ENCODE results near the gene PPP1R36. TPM values are rescaled to one million over a fixed set of nuclear protein-coding genes. Genes with fewer than 3 reads are reported as not detected.

PPP1R36 gene
- total RNA-seq, 2 donors from 2014 or later = 4.4 to 5.6 TPM

DNA sequence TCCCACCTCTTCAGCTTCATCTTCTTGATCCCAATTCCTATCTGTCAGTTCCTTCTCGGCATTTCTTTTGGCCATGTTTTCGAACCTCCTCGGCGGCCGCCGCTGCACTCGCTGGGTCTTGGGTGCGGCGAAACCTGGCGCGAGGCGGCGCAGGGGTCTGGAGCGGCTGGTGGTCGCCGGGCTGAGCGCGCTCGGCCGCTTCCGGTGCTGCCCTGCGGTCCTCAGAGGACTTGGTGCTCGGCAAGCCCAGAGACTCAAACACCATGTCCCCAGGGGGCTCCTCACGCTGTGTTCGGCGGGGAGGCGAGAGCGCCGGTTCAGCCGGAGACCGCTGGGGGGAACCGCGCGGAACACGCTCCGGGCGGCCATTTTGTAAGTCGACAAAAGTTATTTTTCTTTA lies 51.8 kb downstream of the PPP1R36 start:
- no peak for DNase-seq

DNA sequence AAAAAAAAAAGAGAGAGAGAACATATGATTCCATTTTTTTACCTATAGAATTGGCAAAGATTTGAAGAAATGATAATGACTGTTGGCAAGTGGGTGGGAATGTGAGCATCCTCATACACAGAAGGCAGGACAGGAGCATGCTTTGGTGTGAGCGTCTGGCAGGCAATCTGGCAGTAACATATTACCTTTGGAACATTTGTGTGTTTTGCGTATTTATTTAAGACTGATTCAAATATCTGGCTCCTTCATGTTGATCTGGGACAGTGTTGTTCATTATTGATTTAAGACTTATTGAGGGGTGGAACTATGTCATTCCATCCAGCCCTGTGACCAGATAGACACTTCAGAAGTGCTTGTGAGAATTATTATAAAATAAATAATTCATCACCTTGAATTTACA lies 53.1 kb downstream of the PPP1R36 start:
- Histone ChIP-seq H3K4me1 (no peaks in the 10 kb centered on the region), H3K9me3 (no peaks in the 10 kb centered on the region), H3K36me3 (replicated peaks in 1 of 2; ENCODE audit: insufficient read depth in 1 of 2, low read depth in 2 of 2) (no peaks in the 10 kb centered on the region), H3K27me3 (no peaks in the 10 kb centered on the region), H3K4me3 (no peak overlapping the region), H3K27ac (no peak overlapping the region)
- ATAC-seq = no peak
- intact Hi-C loops (cut with DNase I) = no loop called here
- no peak for DNase-seq
- 37 to 39% methylated on average over 2 of the region's 2 CpGs for WGBS, 2 donors
- no peak for TF ChIP-seq POLR2A (IDR thresholded peaks at IDR 0.05)
- TF ChIP-seq, protein P1, sequence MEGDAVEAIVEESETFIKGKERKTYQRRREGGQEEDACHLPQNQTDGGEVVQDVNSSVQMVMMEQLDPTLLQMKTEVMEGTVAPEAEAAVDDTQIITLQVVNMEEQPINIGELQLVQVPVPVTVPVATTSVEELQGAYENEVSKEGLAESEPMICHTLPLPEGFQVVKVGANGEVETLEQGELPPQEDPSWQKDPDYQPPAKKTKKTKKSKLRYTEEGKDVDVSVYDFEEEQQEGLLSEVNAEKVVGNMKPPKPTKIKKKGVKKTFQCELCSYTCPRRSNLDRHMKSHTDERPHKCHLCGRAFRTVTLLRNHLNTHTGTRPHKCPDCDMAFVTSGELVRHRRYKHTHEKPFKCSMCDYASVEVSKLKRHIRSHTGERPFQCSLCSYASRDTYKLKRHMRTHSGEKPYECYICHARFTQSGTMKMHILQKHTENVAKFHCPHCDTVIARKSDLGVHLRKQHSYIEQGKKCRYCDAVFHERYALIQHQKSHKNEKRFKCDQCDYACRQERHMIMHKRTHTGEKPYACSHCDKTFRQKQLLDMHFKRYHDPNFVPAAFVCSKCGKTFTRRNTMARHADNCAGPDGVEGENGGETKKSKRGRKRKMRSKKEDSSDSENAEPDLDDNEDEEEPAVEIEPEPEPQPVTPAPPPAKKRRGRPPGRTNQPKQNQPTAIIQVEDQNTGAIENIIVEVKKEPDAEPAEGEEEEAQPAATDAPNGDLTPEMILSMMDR (IDR thresholded peaks at IDR 0.05) = no peak

More for the DNA sequence above, 51.8 kb downstream of the PPP1R36 start:
- Histone ChIP-seq H3K27ac (no peak overlapping the region), H3K9me3 (no peaks in the 10 kb centered on the region), H3K4me3 (no peak overlapping the region), H3K27me3 (no peaks in the 10 kb centered on the region), H3K36me3 (replicated peaks in 1 of 2; ENCODE audit: insufficient read depth in 1 of 2, low read depth in 2 of 2) (no peaks in the 10 kb centered on the region), H3K4me1 (no peaks in the 10 kb centered on the region)
- WGBS, 2 donors = 46 to 48% methylated on average over 31 to 38 of the region's 38 CpGs
- no peak for ATAC-seq
- intact Hi-C loops (cut with DNase I) = no loop called here
- TF ChIP-seq, protein P1 (IDR thresholded peaks at IDR 0.05) = no peak
- TF ChIP-seq POLR2A (IDR thresholded peaks at IDR 0.05) = no peak

DNA sequence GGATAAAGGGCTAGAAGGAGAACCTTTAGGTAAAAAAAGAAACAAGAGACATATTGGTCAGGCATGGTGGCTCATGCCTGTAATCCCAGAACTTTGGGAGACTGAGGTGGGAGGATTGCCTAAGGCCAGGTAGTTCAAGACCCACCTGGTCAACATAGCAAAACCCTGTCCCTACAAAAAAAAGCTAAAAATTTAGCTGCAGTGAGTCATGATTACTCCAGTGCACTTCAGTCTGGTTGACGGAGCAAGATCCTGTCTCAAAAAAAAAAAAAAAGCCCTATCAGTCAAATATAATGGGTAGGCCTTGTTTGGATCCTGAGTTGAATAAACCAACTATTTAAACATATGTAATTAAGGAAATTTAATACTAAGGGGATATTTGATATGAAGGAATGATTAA lies 54.2 kb downstream of the PPP1R36 start:
- TF ChIP-seq POLR2A (IDR thresholded peaks at IDR 0.05) = no peak
- TF ChIP-seq, protein P1 (IDR thresholded peaks at IDR 0.05) = no peak
- H3K27me3 ChIP-seq = no peaks in the 10 kb centered on the region
- ATAC-seq (no peak), DNase-seq (no peak)
- intact Hi-C loops (cut with DNase I) = no loop called here
- H3K4me3 ChIP-seq = no peak overlapping the region
- no peaks in the 10 kb centered on the region for H3K9me3 ChIP-seq
- H3K36me3 ChIP-seq (replicated peaks in 1 of 2; ENCODE audit: insufficient read depth in 1 of 2, low read depth in 2 of 2) = no peaks in the 10 kb centered on the region
- H3K27ac ChIP-seq = no peak overlapping the region
- 81 to 97% methylated on average over 1 of the region's 1 CpG for WGBS, 2 donors
- H3K4me1 ChIP-seq = no peaks in the 10 kb centered on the region

GRCh38 chr14:64604881-64605280 lies 55.1 kb downstream of the PPP1R36 start:
- Histone ChIP-seq H3K9me3 (no peaks in the 10 kb centered on the region), H3K4me1 (no peaks in the 10 kb centered on the region), H3K27ac (no peak overlapping the region), H3K4me3 (no peak overlapping the region), H3K36me3 (replicated peaks in 1 of 2; ENCODE audit: insufficient read depth in 1 of 2, low read depth in 2 of 2) (no peaks in the 10 kb centered on the region), H3K27me3 (no peaks in the 10 kb centered on the region)
- ATAC-seq = no peak
- intact Hi-C loops (cut with DNase I) = no loop called here
- DNase-seq = no peak
- WGBS, 2 donors = 89% methylated on average over 6 of the region's 6 CpGs
- TF ChIP-seq, protein P1 (IDR thresholded peaks at IDR 0.05) = no peak
- no peak for TF ChIP-seq POLR2A (IDR thresholded peaks at IDR 0.05)

DNA sequence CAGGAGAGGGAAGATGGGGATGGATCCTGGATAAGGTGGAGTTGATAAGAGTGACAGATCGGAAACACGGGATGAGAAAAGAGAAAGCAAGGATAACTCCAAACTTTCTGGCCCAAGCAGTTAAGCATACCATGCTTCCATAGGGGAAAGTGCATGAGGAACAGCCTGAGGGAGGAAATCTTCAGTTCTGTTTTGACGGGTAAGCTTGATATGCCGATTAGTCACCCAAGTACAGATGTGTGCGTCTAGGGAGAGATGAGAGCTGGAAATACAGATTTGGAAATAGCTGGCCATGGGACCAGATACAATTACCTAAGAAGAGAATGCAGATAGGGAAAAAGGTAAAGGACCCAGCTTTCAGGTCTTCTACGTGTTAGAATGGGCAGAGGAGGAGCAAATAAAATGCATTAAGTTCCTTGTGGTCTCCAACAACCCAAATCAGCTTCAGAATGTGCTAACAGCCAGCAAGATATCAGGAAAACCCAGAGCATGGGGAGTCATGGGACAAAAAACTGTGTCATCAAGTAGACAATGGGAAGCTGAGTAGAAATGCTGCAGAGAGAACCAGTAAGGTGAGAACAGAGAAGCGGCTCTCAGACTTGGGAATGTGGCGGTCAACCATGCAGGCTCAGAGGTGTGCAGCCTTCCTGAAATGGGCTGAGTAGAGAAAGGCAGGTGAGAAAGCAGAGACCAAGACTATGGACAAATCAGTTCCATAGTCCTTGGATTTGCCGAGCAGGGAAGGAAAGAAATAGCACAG lies 56.3 kb downstream of the PPP1R36 start:
- DNase-seq (no peak), ATAC-seq (no peak)
- Histone ChIP-seq H3K9me3 (no peaks in the 10 kb centered on the region), H3K4me3 (no peak overlapping the region), H3K27ac (no peak overlapping the region), H3K36me3 (replicated peaks in 1 of 2; ENCODE audit: insufficient read depth in 1 of 2, low read depth in 2 of 2) (no peaks in the 10 kb centered on the region), H3K4me1 (peaks cover 1% of the 10 kb centered on the region), H3K27me3 (no peaks in the 10 kb centered on the region)
- intact Hi-C loops (cut with DNase I) = no loop called here
- 85 to 87% methylated on average over 9 of the region's 9 CpGs for WGBS, 2 donors
- TF ChIP-seq, protein P1 (IDR thresholded peaks at IDR 0.05) = no peak
- no peak for TF ChIP-seq POLR2A (IDR thresholded peaks at IDR 0.05)

Measured in body of pancreas (tissue), 4 donors.